DMS 273 treated with DMSO at 0.1 percent for 48 hours (cell line): ENCODE results near the gene PRR36.
"Not testable (repeated sequence)": the region's sequence is repeated elsewhere in the genome, so short reads cannot be mapped to it uniquely, and the experiment has no call there.

Experiments used
- DNase-seq: peaks from one replicate; lab custom pipeline; 2025; lab: John Stamatoyannopoulos, UW

Gene PRR36

DNA sequence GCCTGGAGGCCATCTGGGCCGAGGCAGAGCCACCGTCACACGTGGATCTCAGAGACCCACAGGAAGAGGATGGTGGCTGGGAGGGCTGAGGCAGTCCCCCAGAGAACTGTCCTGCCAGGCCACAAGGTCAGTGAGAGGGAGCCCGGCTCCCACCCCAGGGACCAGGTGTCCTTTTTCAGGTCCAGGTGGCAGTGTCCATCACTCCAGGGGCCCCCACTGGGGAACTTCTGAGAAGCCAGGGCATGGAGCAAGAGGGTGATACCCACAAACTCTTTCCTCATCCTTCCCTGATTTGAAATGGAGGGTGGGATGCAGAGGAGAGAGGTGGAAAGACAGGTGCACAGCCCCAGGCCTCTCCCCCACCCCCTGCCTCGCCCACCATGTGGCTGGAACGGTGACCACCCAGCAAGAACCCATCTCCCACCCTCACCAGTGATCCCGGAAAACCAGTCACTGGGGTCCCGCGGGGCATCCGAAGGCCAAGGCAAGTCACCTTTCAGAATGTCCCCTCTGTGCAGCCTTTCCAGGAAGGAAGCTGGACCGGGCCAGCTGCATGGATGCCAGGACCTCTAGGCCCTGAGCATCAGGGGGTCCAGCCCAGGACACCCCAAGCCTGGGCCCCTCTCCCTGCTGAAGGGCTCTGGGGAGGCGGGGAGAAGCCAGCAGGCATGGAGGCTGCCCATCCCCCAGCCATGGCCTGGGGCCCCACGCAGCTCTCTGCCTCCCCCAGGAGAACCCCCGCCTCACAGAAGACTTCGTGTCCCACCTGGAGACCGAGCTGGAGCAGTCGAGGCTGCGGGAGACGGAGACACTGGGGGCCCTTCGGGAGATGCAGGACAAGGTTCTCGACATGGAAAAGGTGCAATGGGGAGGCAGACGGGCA is 14.1 kb downstream of the PRR36 start:
- DNase-seq = no peak

DNA sequence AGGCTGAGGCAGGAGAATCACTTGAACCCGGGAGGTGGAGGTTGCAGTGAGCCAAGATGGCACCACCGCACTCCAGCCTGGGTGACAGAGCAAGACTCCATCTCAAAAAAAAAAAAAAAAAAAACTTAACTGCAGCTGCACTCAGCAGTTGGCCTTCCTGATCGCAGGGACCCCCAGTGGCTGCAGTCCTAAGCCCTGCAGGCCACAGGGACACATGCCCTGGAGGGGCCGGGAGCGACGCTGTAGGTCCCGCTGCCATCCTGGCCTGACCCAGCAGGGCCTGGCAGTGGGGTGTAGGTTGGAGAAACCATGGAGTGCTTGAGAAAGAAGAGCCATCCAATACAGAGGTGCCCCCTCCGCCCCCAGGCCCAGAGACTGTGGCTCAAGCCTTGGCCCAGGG is 15.1 kb downstream of the PRR36 start:
- not testable (repeated sequence) for DNase-seq

DNA sequence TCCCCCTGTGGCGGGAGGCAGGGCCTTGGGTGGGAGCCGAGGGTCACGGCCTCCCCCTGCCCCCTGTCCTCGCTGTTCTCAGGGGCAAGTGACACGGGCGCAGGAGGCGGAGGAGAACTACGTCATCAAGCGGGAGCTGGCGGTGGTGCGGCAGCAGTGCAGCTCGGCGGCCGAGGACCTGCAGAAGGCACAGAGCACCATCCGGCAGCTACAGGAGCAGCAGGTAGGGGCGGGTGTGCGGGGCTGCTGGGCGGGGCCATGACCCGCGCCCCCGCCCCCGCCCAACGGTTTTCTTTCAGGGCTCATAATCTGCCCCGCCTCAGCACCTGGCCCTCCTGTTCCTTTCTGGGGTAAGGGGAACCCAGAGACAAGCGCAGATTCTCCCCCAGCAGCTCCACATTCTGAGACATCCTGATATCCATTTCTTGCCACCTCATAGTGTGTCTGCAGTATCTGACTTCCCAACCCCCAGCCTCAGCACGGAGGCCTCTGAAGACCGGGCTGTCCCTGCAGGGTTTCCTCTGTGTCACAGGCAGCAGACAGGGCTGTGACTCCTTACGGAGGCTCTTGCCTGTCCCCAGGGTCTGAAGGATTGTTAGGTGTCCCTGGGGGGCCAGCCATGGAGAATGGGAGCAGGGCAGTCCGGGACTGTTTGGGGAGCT is 15.9 kb downstream of the PRR36 start:
- no peak for DNase-seq

DNA sequence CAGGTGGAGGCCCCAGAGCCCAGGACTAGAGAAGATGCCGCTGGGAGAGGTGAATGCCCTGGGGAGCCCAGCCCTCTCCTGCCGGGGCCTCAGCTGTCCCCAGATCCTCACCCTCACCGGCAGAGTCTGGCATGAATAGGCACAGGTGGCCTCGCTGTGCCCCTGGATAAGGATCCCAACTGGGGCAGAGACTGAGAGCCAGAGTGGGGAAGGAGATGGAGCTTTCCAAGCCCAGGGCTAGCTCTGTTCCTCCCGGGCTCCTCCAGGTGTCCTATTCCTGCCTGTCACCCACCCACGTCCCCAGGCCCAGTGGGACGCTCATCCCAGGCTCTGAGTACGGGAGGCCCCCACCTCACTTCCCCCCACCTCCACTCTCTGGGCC is 16.5 kb downstream of the PRR36 start:
- no peak for DNase-seq

DNA sequence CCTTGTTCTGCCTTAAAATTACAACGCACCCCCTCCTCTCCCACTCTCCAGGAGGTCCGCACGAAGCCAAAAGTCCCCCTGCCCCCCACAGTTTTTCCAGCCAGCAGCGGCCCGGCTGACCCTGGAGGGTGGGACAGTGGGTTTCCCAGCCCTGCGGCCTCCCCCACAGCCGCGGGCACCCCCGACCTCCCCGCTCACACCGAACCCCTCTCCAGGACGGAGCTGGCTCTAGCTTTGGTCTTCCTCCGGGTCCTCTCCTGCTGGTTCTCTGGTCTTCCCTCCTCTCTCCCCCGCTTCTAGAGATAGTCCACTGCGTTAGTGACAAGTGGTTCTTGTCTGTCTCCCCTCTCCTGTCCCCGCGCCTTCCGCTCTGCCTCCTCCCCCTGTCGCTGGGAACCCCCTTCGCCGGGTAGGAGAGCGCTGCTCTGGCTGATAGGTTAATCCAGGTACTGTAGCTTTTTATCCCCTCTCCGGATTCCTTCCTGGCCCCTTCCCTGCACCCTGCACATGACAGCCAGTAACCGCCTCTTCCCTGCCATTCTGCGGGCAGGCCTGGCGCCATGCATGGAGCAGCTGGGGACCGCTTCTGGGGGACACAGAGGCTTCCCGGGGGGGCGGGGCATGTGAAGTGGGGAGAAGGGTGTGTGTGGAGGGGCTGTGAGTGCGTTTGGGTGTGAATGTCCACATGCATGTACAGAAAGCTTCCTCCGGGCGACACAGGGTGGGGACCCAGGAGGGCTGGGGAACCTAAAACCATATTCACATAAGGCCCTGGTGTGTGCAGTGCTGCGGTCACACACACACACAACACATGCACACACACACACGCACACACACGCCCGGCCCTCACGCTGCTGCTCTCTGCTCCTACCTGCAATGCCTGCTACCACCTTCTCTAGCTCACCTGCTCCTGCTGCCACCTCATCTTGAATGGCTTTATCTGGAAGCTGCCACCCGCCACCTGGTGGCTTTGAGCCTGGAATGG is 17.2 kb downstream of the PRR36 start:
- no peak for DNase-seq

DNA sequence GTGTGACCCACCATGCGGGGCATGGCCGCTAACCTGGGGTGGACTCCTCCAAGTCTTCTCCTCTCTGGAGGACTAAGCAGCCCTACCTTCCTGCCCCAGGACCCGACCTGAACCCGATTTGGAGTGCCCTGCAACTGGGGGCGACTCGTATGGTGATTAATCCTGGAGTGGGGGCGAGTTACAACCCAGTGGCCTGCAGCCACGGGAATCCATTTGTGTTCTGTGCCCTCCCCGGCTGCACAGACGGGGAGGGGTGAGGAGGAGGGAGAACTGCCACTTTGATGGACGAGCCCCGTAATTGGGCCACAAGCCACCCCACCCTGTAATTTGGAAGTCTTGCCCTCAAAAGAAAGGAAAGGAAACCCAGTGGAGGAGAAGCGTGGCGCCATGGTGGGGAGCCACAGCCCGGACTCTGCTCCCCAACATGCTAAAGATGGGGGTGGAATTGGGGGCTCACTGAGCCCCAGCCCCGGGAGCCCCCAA is 18.0 kb downstream of the PRR36 start:
- no peak for DNase-seq

DNA sequence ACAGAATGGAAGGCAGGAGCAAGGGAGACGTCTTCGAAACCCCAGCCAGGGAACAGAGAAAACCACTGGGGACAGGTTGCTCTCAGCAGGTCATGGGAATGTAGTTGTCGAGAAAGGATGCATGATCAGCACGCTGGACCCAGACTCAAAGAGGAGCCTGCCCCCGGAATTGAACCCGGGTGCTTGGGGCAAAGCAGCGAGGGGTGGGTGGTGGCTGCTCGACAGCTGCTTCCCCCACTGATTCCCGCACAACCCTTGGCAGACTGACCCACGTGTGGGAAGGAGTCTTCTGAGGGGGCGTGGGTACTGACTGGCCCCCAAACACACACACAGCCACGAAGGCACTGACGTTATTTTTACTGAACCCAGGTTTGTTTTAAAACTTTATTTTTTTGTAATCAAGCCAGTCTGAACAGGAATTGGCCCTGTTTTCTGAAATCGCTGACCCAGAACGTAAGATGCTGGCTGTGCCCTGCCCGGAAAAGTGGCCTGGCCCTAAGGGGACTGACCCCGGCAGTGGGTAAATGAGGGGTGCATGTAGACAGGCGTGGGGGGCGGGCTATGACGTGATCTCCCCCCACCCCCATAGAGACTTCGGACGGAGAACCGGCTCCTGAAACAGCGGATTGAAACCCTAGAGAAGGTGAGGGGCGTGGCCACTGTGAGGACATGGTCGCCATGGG is 18.6 kb downstream of the PRR36 start:
- DNase-seq = no peak

DNA sequence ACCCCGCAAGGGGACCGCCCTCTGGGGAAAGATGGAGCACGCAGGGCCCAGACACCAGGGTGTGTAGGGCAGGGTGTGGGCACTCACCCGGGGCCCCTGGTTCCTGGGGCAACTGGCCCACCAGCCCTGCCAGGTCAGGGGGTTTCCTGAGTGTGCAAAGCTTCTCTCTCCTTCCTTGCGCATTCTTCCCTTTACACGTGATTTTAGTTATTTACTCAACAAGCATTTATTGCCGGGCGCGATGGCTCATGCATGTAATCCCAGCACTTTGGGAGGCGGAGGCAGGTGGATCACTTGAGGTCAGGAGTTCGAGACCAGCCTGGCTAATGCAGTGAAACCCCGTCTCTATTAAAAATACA is 20.4 kb downstream of the PRR36 start:
- DNase-seq = no peak

DNA sequence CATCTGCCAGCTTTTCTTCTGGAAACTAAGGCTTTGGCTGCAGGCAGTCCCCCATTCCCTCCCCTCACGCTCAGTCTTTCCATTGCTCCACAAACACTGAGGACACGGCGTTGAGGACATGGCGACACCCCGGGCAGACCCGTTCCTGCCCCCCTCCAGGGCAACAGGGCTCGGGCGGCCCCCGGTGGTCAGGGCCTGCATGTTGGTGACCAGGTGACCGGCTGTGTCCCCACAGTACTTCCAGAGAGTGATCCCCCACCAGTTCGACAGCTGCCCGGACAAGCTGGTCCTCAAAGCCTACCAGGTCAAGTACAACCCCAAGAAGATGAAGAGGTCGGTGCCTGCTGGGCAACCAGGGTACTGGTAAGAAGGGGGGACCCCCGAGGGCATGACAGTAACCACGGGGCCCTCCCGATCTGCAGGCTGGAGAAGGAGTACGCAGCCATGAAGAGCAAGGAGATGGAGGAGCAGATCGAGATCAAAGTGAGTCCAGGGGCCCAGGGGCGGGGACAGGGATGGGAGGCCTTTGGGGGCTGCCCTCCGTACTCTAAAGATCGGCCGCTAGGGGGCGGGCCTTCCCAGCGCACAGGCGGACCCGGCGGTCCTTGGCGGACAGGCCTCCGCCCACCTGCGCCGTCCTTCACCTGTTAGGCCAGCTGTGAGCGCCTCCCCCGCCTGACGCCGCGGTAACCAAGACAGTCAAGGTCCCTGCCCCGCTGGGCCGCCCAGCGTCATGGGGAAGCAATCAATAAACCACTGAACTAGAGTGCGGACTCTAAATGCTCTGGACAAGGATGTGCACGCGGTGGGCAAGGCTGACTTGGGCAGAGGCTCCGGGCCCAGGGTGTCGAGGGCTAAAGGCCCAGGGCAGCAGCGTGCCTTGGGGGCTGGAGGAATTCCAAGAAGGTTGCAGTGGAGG is 21.1 kb downstream of the PRR36 start:
- peak; percentile 25 for DNase-seq

DNA sequence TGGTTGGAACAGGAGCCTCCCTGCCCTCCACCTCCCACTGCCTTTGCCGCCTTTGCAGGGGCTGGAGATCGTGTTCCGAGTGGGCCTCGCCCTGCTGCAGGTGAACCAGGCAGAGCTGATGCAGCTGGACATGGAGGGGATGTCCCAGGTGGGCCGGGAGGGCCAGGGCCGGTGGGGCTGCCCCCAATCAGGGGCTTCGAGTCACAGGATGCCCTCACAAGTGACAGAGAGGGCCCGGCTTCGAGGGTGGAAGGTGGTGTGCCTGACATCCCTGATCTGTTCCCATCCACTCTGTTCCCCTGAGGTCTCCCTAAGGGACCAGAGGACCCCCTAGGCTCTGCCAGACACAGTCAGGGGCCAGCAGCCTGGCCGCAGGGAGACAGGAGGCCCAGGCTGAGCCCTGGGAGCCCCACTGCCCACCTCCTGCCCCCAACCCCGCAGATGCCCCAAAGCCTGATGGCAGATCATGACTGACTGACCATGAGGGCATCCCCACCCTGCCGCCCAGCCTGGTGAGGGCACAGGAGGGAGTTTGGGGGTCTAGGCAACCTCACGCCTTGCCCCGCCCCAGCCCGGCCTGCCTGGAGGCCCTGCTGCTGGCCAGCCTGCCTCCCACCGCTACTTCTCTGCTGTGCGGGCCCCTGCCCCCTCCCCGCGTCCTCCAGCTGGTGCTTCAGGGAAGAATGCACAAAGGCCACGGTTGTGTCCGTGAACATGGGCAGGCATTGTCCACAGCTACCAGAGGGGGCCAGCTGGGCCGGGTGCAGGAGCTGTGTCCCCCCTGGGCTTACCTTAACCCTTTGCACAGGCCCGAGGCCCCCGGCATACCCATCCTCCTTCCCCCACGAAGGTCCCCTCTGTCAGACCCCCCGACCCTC is 22.3 kb downstream of the PRR36 start:
- DNase-seq = no peak

DNA sequence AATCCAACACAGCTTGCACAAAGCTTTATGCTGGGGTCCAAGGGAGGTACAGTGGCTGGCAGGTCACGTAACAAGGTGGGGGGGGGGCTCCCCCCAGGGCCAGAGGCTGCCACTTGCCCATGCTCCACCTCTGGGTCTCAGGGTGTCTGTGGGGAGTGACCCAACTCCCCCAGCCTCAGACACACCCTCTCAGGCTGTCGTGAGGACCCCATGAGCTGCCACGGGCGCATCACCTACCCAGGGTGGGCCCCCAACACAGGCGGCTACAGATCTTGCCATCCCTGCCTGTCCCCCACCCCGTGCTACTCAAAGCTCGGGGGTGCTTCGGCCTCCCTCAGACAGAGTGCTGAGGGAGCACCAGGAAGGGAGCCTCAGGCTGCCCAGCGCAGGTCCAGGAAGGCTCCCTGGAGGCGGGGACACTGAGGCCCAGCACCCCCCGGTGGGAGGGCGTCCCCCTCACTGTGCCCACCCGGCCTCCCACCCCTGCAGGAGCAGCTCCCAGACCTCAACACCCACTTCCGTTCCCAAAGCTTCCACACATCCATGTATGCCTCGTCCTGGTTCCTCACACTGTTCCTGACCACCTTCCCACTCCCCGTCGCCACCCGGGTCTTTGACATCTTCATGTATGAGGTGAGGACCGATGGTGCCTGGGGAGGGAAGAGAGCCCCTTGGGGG is 23.1 kb downstream of the PRR36 start:
- no peak for DNase-seq

DNA sequence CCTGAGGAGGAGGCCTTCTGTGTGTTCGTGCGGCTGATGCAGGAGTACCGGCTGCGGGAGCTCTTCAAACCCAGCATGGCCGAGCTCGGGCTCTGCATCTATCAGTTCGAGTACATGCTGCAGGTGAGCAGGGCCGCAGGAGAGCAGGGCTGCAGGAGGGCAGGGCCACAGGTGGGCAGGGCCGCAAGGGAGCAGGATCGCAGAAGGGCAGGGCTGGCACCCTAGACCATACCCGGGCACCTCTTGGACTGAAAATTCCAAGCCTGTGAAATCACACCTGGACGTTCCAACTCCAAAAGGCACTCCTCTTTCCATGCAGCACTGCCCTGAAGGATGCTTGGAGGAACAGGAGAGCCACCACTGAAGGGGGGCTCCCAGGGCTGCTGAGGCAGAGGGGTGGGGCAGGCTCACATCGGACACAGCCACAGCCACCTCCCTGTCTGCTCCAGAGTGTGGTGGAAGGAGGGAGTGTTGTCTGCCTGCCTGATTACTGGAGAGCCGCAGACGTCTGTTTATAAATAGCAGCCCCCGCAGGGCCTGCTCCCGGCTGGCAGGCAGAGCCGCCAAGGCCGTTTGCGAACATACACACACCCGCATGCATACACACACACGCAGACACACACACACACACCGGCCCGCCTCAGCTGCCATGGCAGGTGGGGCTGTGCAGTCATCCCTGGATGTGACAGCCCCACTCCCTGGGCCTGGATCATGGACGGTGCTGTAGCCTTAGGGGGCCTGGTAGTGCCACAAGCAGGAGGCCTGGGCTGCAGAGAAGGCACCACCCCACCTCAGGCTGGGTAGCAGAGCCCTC is 24.0 kb downstream of the PRR36 start:
- DNase-seq = no peak

DNA sequence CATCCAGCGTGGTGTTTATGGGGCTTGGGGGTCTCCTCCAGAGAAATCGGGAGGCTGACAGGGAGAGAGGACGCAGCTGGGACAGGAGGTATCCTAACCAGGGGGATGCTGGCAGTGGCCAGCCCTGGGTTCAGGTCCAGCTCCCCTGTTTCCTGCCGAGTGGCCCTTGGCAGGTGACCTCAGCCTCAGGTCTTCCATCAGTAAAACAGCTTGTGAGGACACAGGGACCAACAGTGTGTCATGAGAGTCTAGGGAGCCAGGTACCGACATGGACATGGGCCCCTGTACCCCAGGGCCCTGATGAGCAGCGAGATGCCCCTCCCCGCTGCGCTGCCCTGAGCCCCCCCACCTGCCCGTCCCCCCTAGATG is 24.6 kb downstream of the PRR36 start:
- no peak for DNase-seq

DNA sequence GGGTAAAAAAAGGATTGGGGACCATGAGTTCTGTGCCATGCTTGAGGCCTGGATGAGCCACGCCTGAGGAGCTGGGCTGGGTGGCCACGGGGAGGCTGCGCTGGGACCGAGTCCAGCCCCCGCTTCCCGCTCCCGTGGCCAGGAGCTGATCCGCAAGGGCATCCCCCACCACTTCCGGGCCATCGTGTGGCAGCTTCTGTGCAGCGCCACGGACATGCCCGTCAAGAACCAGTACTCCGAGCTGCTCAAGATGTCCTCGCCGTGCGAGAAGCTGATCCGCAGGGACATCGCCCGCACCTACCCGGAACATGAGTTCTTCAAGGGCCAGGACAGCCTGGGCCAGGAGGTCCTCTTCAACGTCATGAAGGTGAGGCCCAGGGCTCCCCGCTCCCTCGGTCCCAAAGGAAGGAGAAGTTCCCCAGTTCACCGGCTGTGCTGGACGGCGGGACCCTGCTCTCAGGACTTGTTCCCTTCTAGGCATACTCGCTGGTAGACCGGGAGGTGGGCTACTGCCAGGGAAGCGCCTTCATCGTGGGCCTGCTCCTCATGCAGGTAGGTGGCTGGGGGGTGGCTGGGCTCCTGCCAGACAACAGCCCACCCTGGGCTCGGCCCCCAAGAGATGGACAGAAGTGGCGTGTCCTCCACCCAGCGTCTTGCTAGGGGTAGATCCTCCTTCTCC is 25.3 kb downstream of the PRR36 start:
- DNase-seq = no peak

DNA sequence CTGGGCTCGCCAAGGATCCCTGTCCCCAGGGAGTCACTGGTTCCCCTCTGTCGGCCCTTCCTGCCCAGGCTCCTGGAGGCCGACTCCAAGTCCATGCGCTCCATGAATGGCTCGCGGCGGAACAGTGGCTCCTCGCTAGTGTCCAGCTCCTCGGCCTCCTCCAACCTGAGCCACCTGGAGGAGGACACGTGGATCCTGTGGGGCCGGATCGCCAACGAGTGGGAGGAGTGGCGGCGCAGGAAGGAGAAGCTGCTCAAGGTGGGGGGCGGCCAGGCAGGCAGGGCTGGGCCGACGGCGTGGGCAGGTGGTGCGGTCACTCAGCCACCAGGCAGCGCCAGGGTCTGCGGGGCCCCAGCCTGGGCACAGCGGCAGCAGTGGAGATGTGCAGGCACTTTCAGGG is 26.5 kb downstream of the PRR36 start:
- no peak for DNase-seq

DNA sequence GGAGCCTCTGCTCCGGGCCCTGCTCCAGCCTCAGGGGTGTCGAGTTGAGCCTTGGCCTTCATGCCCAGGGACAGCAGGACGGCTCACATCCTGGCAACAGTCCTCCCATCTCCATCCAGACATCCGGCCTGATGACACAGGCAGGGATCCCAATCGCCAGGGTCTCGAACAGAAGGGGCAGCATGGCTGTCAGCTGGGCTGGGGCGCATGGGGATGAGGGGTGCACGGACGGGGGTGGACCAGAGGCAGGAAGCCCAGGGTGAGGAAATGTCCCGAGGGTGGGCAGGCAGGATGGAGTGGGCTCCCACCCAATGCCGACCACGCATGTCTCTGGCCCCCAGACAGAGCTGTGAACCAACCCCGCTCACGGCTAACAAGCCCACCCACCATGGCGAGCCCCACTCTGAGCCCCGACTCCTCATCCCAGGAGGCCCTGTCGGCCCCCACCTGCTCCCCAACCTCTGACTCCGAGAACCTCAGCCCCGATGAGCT is 28.0 kb downstream of the PRR36 start:
- DNase-seq = no peak

DNA sequence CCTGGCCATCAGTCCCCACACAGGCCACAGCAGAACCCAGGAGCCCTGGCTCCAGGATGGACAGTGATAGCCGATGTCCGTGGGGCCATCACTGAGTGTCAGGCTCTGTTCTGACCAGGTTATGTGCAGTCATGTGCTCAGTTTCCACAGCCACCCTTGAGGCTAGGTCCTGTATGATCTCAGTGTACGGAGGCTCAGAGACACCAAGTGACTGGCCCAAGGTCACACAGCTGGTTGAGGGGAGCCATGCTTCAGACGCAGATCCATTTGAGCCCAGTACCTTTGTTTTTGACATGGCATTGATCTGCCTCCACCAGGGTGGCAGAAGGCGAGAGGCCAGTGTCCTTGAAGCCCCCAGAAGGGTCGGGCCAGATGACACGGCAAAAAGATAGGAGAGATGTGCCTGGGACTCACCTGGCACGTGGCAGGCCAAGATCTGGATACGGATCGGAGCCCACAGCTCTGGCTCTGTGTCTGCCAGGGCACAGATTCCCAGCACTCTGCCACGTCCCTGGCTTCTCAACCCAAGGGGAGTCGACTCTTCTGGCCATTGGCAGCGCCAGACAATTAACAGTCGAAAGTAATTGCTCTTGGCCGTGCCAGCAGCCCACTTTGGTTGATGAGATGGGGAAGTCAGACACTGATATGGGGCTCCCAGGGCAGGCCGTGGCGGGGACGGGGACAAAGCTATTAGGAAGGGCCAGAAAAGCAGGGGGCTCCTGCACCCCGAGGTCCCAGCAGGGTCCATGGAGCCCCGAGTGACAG is 28.6 kb downstream of the PRR36 start:
- no peak for DNase-seq
